ENCODE data around the gene SDF4.

Gene SDF4

DNA sequence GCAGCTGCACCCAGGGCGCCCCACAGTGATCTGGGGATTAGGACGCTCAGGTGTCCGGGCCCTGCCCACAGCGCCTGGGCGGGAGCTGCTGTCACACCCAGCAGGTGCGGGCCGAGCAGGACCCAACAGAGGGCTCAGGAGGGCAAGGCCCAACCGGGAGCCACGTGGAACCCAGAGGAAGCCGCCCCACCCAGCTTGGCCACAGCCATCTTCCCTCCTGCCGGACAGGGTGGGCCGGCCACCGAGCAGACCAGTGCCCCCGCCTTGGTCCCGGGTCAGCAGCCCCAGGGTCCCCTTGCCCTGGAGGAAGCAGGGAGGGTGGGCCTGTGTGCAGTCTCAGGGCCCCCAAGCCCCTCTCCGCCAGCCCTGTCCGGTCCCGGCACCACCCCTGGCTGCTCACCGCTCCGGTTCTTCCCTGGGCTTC, 64.4 kb downstream of the SDF4 start:
- H4K20me1 ChIP-seq (ENCODE audit: low read depth, low read length), result no peaks in the 10 kb centered on the region
- H3K36me3 ChIP-seq (ENCODE audit: low read length), result no peaks in the 10 kb centered on the region
- H3K9me3 ChIP-seq (ENCODE audit: insufficient read depth, low read length), result no peaks in the 10 kb centered on the region
- no peak overlapping the region for H2AFZ ChIP-seq (ENCODE audit: low read depth, low read length, severe bottlenecking)
- H3K4me2 ChIP-seq (ENCODE audit: low read depth, low read length, poor library complexity, severe bottlenecking), result no peak overlapping the region
- H3K27ac ChIP-seq (ENCODE audit: low read depth, low read length), result no peak overlapping the region
- H3K4me3 ChIP-seq (ENCODE audit: insufficient read depth, low read length, poor library complexity, severe bottlenecking), result no peak overlapping the region
- H3F3A ChIP-seq (ENCODE audit: insufficient read depth), result no peaks in the 10 kb centered on the region
- no peak overlapping the region for H3K9ac ChIP-seq (ENCODE audit: low read length)
- H3K27me3 ChIP-seq (ENCODE audit: low read length), result no peaks in the 10 kb centered on the region
- TF ChIP-seq CTCF (IDR thresholded peaks at IDR 0.05; ENCODE audit: insufficient read depth, low read length, poor library complexity, severe bottlenecking) (no peak), EZH2phosphoT487 (conservative IDR thresholded peaks at IDR 0.05; ENCODE audit: low read length) (no peak)
- no peaks in the 10 kb centered on the region for H3K79me2 ChIP-seq (ENCODE audit: insufficient read depth, low read length)
- H3K9me2 ChIP-seq (replicated peaks; ENCODE audit: insufficient read depth, low read length), result no peaks in the 10 kb centered on the region

Data from SU-DHL-6 (cell line).